ENCODE measurements around the gene RPUSD1.
A peak's percentile ranks its signal among the peaks of the same experiment; 100 is the strongest.
"Not testable (repeated sequence)": the region's sequence is repeated elsewhere in the genome, so short reads cannot be mapped to it uniquely, and the experiment has no call there.

RPUSD1 gene

DNA sequence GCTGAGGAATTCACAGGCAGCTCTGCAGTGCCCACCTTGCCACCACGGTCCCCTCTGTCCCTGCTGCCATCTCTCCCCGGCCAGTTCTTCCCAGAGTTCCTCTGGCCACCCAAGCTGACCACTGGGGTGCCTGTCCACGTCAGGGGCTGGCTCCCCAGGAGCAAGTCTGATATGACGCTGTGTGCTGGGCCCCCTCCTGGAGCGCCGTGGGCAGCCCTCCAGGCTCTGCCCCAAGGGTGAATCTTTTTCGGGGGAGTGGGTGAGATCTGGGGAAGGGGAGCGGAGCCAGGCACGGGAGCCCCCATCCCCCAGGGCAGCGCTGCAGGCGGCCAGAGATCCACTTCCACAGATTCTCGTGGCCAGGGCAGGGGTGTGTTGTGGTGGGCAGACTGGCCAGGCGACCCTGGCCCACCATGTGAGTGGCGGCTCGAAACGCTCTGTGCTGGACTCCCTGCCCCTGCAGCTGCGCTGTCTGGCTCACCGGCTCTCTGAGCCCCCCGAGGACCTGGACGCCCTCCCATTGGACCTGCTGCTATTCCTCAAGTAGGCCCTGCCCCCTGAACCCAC lies 23.9 kb downstream of the RPUSD1 start:
- no peak for DNase-seq

- DNase-seq = no peak
Observed at GRCh38 chr16:763369-764183, 24.6 kb downstream of the RPUSD1 start.

- DNase-seq = no peak
Observed at GRCh38 chr16:762595-763268, 25.4 kb downstream of the RPUSD1 start.

GRCh38 chr16:761625-762513 lies 26.3 kb downstream of the RPUSD1 start:
- no peak for DNase-seq

DNA sequence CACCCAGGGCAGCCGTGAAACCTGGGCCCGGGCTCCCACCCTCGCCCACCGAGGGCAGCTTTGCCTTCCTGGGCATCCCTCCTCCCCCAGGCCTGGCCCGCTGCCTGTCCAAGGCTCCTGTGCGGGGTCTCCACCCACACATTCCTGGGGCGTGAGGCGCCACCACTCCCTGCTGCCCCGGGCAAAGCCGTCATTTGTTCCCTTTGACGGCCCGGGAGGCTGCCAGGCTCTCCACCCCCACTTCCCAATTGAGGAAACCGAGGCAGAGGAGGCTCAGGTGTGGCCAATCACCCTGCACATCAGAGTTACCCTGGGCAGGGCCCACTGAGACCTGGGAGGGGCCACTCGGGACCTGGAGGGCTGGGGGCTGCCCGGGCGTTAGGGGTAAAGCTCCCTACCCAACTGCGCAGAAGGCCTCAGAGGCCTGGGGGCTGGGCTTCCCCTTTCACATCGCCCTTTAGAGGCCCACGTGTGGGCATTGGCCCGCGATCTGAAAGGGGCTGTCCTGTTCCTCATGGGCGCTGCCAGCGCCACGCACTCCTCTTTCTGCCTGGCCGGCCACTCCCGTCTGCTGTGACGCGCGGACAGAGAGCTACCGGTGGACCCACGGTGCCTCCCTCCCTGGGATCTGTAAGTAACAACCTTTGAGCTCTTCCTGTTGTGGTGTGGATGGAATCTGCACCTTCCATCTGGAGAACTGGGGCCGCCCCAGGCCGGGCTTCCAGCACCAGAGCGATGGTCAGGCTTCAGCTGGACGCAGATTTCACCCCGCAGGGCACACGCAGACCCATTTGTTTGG lies 27.4 kb downstream of the RPUSD1 start, which contains the start of gene MSLN:
MSLN (plus strand) TSS at position 190 of the 799 bp plus-strand sequence. CDS start 1,947 bp downstream, outside the sequence.
- DNase-seq = peak; percentile 29

DNA sequence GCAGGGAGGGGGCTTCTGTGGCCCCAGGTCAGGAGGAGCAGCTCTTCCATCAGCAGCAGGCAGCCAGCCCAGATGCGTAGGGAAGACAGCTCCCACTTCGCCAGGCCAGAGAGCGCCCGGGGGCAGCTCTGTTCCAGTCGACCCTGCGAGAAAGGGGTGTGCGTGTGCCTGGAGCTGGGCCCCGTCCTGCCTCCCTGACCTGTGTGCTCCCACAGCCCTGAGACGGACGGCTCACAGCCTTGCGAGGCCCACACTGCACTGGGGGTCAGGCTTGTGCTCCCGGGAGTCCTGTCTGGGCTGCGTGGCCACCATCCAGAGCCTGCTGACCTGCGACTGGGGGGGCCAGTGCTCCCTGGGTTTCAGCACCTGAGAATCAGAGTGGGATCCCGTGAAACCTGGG lies 28.1 kb downstream of the RPUSD1 start:
- no peak for DNase-seq

DNA sequence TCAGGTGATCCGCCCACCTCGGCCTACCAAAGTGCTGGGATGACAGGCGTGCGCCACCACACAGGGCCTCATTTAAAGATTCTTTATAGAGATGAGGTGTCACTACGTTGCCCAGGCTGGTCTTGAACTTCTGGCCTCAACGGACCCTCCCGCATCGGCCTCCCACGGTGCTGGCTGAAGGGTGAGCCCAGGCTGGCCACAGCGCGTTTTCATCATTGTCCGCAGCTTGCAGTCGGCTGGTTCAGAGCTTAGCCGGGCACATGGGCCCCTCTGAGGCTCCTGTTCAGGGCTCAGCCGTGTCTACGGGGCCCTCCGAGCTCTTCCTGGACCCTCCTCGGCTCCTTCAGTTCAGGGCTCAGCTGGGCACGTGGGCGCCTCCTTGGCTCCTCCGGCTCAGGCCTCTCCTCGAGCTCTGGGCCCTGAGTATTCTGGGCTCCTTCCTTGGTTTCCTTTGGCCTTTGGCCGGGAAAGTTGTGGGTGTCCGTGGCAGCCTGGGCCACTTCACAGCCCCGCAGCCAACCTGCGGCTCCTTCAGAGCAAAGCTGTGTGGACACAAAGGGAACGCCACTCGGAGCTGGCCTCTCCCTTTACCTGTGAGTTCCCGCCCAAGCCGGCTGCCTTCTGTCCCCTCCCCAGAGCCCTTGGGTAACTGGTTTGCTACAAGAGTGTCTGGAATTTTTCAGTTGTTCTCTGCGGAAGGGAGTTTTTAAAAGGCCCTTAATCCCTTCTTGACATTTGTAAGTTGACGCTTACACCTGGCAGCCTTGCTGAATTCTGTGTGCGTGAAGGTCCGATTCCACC lies 28.9 kb downstream of the RPUSD1 start:
- DNase-seq = no peak

DNA sequence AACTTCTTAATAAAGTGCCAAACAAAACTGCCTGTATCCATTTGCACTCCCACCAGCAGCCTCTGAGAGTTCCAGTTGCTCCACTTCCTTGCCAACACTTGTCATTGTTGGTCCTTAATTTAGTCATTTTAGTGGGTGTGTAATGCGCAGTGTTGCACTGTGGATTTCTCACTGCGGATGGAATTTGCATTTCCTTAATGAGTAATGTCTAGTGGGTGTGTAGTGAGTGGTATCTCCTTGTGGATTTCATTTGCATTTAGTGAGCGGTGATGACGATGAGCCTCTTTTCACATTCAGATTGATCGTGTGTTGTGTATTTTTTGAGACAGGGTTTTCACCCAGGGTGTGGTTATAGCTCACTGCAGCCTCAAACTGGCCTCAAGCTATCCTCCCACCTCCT lies 31.8 kb downstream of the RPUSD1 start:
- no peak for DNase-seq

GRCh38 chr16:754656-755055 lies 33.5 kb downstream of the RPUSD1 start:
- no peak for DNase-seq

DNA sequence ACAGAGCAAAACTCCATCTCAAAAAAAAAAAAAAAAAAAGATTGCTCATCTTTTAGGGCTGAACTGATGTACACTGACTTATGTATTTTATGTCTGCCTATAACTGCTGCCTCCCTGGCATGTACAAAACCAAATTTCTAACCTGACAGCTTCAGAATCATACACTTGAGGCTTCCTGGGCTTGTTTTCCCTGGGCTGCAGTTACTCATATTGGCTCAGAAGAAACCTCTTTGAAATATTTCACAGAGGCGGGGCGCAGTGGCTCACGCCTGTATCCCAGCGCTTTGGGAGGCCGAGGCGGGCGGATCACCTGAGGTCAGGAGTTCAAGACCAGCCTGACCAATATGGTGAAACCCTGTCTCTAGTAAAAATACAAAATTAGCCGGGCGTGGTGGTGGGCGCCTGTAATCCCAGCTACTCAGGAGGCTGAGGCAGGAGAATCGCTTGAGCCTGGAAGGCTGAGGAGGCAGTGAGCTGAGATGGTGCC lies 34.0 kb downstream of the RPUSD1 start:
- not testable (repeated sequence) for DNase-seq

- DNase-seq = no peak
Observed at GRCh38 chr16:752007-752312, 36.2 kb downstream of the RPUSD1 start.

- DNase-seq = no peak
Observed at GRCh38 chr16:751152-752006, 36.8 kb downstream of the RPUSD1 start.

GRCh38 chr16:750485-750884 lies 37.7 kb downstream of the RPUSD1 start:
- no peak for DNase-seq

- peak; percentile 26 for DNase-seq
Observed at GRCh38 chr16:749010-749409, 39.2 kb downstream of the RPUSD1 start.

DNA sequence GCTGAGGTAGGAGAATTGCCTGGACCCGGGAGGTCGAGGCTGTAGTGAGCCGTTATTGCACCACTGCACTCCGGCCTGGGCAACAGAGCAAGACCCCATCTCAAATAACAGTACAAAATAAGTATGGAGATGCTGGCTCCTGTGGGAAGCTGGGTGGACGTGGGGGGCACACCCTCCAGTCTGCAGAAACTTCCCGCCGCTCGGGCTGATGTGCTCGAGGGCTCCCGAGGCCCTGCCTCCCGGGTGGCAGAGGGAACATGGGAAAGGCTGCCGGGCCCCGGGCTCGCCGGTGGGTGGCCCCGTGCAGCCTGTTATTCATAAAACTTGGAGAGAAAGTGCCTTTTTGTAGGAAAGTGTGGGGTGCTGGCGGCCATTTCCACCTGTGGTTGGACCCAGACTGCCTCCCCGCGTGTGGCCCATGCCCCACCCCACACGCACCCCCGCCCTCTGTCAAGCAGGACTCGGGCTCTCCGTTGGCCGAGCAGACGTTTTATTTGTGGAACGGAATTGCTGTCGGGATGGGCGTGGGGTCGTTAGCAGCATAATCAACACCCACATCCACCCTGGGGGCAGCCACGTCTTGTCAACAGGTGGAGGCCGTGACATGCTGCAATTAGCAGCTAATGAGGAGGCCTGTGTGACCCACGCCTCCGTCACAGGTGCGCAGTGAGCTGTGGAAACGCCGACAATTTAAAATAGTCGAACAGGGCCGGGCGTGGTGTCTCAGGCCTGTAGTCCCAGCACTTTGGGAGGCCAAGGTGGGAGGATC lies 40.0 kb downstream of the RPUSD1 start:
- DNase-seq = no peak

- DNase-seq = no peak
Observed at GRCh38 chr16:746637-747036, 41.5 kb downstream of the RPUSD1 start.

DNA sequence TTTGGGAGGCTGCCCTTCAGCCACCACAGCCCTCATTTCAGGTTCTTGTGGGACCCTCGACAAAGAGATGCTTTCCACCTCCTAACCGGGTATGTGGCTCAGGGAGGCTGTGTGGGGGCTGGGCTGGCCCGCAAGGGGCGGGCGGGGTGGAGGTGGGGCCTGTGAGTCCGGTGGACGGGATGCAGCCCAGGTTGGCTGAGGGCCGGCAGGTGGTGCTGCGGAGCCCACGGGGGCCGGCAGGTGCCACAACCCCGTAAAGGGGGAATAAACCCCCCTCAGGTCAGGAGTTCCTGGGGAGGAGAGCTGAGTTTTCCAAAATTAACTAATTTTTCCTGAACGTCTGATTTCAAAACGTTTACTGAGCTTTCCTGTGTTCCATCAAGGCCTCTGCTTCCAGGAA lies 42.4 kb downstream of the RPUSD1 start:
- no peak for DNase-seq

DNA sequence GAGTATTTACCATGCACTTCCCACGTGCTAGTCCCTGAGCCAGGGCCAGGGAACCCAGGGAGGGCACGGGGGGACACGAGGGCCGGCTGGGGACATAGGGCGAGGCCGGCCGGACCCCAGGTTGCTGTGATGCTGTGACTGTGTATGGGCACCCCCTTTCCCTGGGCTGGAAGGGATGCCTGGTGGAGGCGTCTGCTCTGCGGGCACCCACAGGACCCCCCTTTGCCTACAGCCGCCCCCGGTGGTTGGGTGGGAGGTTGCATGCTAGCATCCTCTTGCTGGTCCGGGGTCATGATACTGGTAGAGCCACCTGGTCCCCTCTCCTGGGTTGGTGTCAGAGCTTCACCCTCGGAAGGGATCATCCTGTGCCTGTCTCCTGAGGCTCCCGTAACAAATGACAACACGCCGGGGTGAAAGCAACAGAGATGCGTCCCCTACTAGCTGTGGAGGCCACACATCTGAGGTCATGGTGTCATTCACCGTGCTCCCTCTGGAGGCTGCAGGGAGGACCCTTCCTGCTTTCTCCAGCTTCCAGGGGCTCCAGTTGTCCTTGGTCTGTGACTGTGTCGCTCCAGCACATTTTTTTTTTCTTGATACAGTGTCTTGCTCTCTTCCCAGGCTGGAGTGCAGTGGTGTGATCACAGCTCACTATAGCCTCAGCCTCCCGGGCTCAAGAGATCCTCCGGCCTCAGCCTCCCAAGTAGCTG lies 44.2 kb downstream of the RPUSD1 start:
- no peak for DNase-seq

DNA sequence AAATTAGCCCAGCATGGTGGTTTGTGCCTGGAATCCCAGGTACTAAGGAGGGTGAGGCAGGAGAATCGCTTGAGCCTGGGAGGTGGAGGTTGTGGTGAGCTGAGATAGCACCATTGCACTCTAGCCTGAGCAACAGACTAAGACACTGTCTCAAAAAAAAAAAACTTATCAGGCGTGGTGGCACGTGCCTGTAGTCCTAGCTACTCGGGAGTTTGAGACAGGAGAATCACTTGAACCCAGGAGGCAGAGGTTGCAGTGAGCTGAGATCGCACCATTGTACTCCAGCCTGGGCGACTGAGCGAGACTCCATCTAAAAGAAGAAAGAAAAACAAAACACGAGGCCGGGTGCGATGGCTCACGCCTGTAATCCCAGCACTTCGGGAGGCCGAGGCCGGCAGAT lies 45.3 kb downstream of the RPUSD1 start:
- not testable (repeated sequence) for DNase-seq
